ENCODE data around the gene SLC27A4. TPM values are rescaled to one million over a fixed set of nuclear protein-coding genes. Genes with fewer than 3 reads are reported as not detected.
A peak's percentile ranks its signal among the peaks of the same experiment; 100 is the strongest.

Gene SLC27A4
- total and polyA plus RNA-seq, 2 donors from 2014 or later: 29.3 to 58.7 TPM

DNA sequence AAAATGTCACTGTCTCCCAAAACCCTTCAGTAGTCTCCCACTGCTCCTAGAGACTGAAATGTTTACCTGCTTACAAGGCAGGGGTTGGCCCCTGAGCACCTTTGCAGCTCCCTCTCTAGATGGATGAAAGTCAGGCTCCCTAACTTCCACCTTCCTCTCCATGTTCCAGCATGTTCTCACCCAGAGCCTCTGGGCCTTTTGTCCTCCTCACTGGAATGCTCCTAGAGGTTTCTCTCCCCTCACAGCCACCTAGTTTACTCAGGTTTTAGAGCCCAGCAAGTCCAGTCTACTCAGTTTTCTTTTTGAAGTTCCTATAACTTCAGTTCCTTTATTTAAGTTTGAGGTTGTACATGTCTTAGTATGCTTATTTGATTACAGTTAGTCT is 30.0 kb downstream of the SLC27A4 start:
- TF ChIP-seq, protein P1, sequence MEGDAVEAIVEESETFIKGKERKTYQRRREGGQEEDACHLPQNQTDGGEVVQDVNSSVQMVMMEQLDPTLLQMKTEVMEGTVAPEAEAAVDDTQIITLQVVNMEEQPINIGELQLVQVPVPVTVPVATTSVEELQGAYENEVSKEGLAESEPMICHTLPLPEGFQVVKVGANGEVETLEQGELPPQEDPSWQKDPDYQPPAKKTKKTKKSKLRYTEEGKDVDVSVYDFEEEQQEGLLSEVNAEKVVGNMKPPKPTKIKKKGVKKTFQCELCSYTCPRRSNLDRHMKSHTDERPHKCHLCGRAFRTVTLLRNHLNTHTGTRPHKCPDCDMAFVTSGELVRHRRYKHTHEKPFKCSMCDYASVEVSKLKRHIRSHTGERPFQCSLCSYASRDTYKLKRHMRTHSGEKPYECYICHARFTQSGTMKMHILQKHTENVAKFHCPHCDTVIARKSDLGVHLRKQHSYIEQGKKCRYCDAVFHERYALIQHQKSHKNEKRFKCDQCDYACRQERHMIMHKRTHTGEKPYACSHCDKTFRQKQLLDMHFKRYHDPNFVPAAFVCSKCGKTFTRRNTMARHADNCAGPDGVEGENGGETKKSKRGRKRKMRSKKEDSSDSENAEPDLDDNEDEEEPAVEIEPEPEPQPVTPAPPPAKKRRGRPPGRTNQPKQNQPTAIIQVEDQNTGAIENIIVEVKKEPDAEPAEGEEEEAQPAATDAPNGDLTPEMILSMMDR (IDR thresholded peaks at IDR 0.05; ENCODE audit: borderline replicate concordance, extremely low read depth, insufficient read depth): no peak
- intact Hi-C loops (cut with DNase I): no loop called here
- no peak for FAIRE-seq

DNA sequence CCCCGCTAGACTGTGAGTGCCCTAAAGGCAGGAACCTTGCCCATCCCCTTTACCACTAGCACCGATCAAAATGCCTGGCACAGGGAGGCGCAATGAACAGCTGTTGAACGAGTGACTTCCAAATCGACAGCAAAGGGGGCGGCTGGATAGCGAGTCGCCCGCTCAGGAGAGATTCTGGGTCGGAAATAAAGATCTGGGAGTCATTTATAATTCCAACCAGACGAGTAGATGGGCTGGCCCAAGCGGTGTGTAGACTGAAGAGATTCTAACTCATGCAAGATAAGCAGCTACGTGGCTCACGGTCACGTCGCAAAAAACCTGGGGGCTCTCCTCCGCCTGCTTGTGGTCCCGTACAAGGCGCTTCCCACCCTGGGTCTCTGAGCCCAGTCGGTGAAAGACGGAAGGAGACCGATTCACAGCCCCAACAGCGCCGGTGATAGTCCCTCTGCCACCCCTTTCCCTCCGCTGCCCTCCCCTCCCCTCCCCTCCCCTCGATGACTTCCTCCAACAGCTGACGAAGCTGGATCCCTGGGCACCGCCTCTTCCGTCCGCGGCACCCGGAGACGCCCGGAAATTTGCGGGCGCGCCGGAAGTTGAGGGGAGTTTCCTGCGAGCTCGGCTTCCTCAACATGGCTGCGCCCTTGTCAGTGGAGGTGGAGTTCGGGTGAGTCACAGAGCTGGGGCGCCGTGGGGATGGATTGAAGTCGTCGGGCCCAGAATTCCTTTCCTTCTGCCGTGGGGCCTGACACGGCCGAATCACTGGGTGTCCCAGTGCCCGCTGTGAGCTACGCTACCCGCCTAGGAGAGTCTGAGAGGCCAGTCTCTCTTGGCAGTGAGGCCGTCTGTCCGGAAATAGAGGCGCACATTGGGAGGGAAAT is 30.7 kb downstream of the SLC27A4 start, which contains the start of gene URM1:
URM1 (plus strand) TSS at position 623 of the 878 bp plus-strand sequence; CDS start at position 630, 7 bp downstream.
- FAIRE-seq (no peak), DNase-seq (peak; percentile 96 to 99 (median 98))
- TF ChIP-seq, protein P1 (IDR thresholded peaks at IDR 0.05; ENCODE audit: borderline replicate concordance, extremely low read depth, insufficient read depth): no peak
- intact Hi-C loops (cut with DNase I): no loop called here
- Histone ChIP-seq H3K36me3 (ENCODE audit: control insufficient read depth in 2 of 3, insufficient read depth in 3 of 3, low read length in 3 of 3) (no peaks in the 10 kb centered on the region), H3K4me3 (ENCODE audit: low read length in 3 of 3) (peak within 1 kb of the TSS; percentile 97 to 100 (median 99)), H3K27ac (ENCODE audit: low read depth in 2 of 2, low read length in 2 of 2) (peak within 1 kb of the TSS; percentile 75 to 87), H3K9ac (ENCODE audit: low read length in 3 of 3) (peak within 1 kb of the TSS; percentile 89 to 98 (median 92)), H3K4me1 (ENCODE audit: control insufficient read depth in 2 of 3, insufficient read depth in 2 of 3, low read depth in 1 of 3, low read length in 3 of 3) (peaks cover 0 to 12% (median 9%) of the 10 kb centered on the region in 3 donors), H3K27me3 (ENCODE audit: control insufficient read depth, insufficient read depth, low read length) (no peaks in the 10 kb centered on the region), H3K9me3 (ENCODE audit: control insufficient read depth in 2 of 3, insufficient read depth in 1 of 3, low read length in 3 of 3) (no peaks in the 10 kb centered on the region)

More for the DNA sequence above, 30.0 kb downstream of the SLC27A4 start:
- H3K4me1 ChIP-seq (ENCODE audit: control insufficient read depth in 2 of 3, insufficient read depth in 2 of 3, low read depth in 1 of 3, low read length in 3 of 3): peaks cover 0 to 12% (median 9%) of the 10 kb centered on the region in 3 donors
- DNase-seq: no peak
- no peaks in the 10 kb centered on the region for H3K9me3 ChIP-seq (ENCODE audit: control insufficient read depth in 2 of 3, insufficient read depth in 1 of 3, low read length in 3 of 3)
- peak overlapping the region; percentile 75 to 79 for H3K27ac ChIP-seq (ENCODE audit: low read depth in 2 of 2, low read length in 2 of 2)
- peak overlapping the region; percentile 83 to 90 (median 89) for H3K9ac ChIP-seq (ENCODE audit: low read length in 3 of 3)
- no peaks in the 10 kb centered on the region for H3K36me3 ChIP-seq (ENCODE audit: control insufficient read depth in 2 of 3, insufficient read depth in 3 of 3, low read length in 3 of 3)
- no peaks in the 10 kb centered on the region for H3K27me3 ChIP-seq (ENCODE audit: control insufficient read depth, insufficient read depth, low read length)
- H3K4me3 ChIP-seq (ENCODE audit: low read length in 3 of 3): peak overlapping the region; percentile 82 to 99 (median 94)

DNA sequence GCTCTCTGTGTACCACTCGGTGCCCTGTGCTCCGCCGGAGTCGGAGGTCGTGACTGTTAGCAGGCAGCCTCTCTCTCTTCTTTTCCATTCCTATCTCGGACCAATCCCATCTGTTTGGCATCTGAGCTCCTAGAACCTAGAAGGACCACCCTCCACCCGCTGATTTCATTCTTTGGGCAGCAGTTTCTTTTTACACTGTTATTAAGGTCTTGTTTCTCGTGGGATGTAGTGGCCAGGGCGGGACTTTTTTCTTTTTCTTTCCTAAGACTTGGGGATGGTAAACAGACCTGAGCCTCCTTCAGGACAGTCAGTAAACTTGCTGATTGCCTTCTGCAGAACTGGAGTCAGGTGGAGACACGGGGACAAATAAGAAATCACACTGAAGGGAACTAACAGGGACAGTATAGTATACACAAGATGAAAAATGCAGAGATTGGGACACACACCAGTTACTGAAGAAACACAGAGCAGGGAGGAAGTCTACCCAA is 31.3 kb downstream of the SLC27A4 start:
- H3K4me3 ChIP-seq (ENCODE audit: low read length in 3 of 3): peak overlapping the region; percentile 97 to 100 (median 99)
- peak overlapping the region; percentile 89 to 98 (median 92) for H3K9ac ChIP-seq (ENCODE audit: low read length in 3 of 3)
- H3K36me3 ChIP-seq (ENCODE audit: control insufficient read depth in 2 of 3, insufficient read depth in 3 of 3, low read length in 3 of 3): no peaks in the 10 kb centered on the region
- H3K27me3 ChIP-seq (ENCODE audit: control insufficient read depth, insufficient read depth, low read length): no peaks in the 10 kb centered on the region
- DNase-seq: no peak
- no peaks in the 10 kb centered on the region for H3K9me3 ChIP-seq (ENCODE audit: control insufficient read depth in 2 of 3, insufficient read depth in 1 of 3, low read length in 3 of 3)
- TF ChIP-seq, protein P1 (IDR thresholded peaks at IDR 0.05; ENCODE audit: borderline replicate concordance, extremely low read depth, insufficient read depth): no peak
- FAIRE-seq: no peak
- peak overlapping the region; percentile 47 to 87 for H3K27ac ChIP-seq (ENCODE audit: low read depth in 2 of 2, low read length in 2 of 2)
- intact Hi-C loops (cut with DNase I): no loop called here
- peaks cover 0 to 12% (median 9%) of the 10 kb centered on the region in 3 donors for H3K4me1 ChIP-seq (ENCODE audit: control insufficient read depth in 2 of 3, insufficient read depth in 2 of 3, low read depth in 1 of 3, low read length in 3 of 3)

Measured in kidney (tissue), 14 donors.